Activated CD4-positive, alpha-beta T cell treated with anti-CD3 and anti-CD28 coated beads, Interleukin-2, Interleukin-4, amounts not matched to agents 100 ng/mL and 50 ng/mL, durations not matched to agents 16 hours and 8 hours (primary cell): ENCODE results near the gene UGT1A4.

ENCODE experiments used
- DNase-seq: peaks from one replicate; pipeline ENCODE4 v3.0.0-alpha.2; 2020; ENCODE audit warnings: low spot score

The UGT1A4 gene

GRCh38 chr2:233718552-233718951 lies at the start of gene UGT1A4:
TSS of gene UGT1A4 (plus strand) at chr2:233718736. CDS start at chr2:233718821, 85 bp downstream.
- DNase-seq, result no peak

- DNase-seq, result no peak
These were observed 47.0 kb upstream of the UGT1A4 start, which contains the start of gene UGT1A9 for GRCh38 chr2:233671290-233672161. TSS of gene UGT1A9 (plus strand) at chr2:233671898. CDS start at chr2:233671935, 37 bp downstream.

- no peak for DNase-seq
These were observed 45.6 kb upstream of the UGT1A4 start for GRCh38 chr2:233672886-233673285.

- DNase-seq, result no peak
These were observed 44.6 kb upstream of the UGT1A4 start for GRCh38 chr2:233673896-233674295.

GRCh38 chr2:233674314-233674713 lies 44.2 kb upstream of the UGT1A4 start:
- DNase-seq, result no peak

- DNase-seq, result no peak
These were observed 43.5 kb upstream of the UGT1A4 start for GRCh38 chr2:233674995-233675394.

GRCh38 chr2:233676046-233676445 lies 42.5 kb upstream of the UGT1A4 start:
- DNase-seq, result no peak

- DNase-seq, result no peak
These were observed 39.3 kb upstream of the UGT1A4 start for GRCh38 chr2:233679196-233679595.

GRCh38 chr2:233680361-233681045 lies 38.0 kb upstream of the UGT1A4 start:
- no peak for DNase-seq

GRCh38 chr2:233681521-233682099 lies 36.9 kb upstream of the UGT1A4 start, which contains the start of gene UGT1A7:
TSS of gene UGT1A7 (plus strand) at chr2:233681901. CDS start at chr2:233681938, 37 bp downstream.
- DNase-seq, result no peak

- no peak for DNase-seq
These were observed 33.9 kb upstream of the UGT1A4 start for GRCh38 chr2:233684640-233685039.

- no peak for DNase-seq
These were observed 31.6 kb upstream of the UGT1A4 start for GRCh38 chr2:233686928-233687327.

- no peak for DNase-seq
These were observed 30.2 kb upstream of the UGT1A4 start for GRCh38 chr2:233688341-233688740.

- DNase-seq, result no peak
These were observed 29.5 kb upstream of the UGT1A4 start for GRCh38 chr2:233689031-233689430.

GRCh38 chr2:233689501-233689900 lies 29.0 kb upstream of the UGT1A4 start:
- no peak for DNase-seq

GRCh38 chr2:233690444-233690843 lies 28.1 kb upstream of the UGT1A4 start:
- DNase-seq, result no peak

- no peak for DNase-seq
These were observed 26.8 kb upstream of the UGT1A4 start for GRCh38 chr2:233691443-233692433.

- DNase-seq, result no peak
These were observed 25.9 kb upstream of the UGT1A4 start, which contains the start of gene UGT1A6 for GRCh38 chr2:233692648-233693047. TSS of gene UGT1A6 (plus strand) at chr2:233692890. CDS start at chr2:233693005, 115 bp downstream.

GRCh38 chr2:233693963-233694362 lies 24.6 kb upstream of the UGT1A4 start:
- DNase-seq, result no peak

GRCh38 chr2:233698740-233699139 lies 19.8 kb upstream of the UGT1A4 start:
- DNase-seq, result no peak

GRCh38 chr2:233699424-233700027 lies 19.0 kb upstream of the UGT1A4 start:
- DNase-seq, result no peak
